LNCaP clone FGC (cell line): Measurements from ENCODE around the gene CDC14B.
A peak's percentile ranks its signal among the peaks of the same experiment; 100 is the strongest.

Source experiments
- DNase-seq: peaks from one replicate; pipeline ENCODE4 v3.0.0-alpha.2; 2011; ENCODE audit warnings: low read depth
- H3K4me3 ChIP-seq: 2 replicates; pipeline ENCODE4 v1.5.1; 2011; ENCODE audit warnings: mild to moderate bottlenecking, low read depth, low read length, control low read depth
- CTCF ChIP-seq: IDR thresholded peaks from 2 replicates; pipeline ENCODE4 v1.5.1; 2012; ENCODE audit warnings: mild to moderate bottlenecking; ENCODE audit not compliant: control insufficient read depth, insufficient read depth; ENCODE audit errors: extremely low read depth

CDC14B gene

GRCh38 chr9:96492993-96493531 is 126.6 kb downstream of the CDC14B start:
- H3K4me3 ChIP-seq: no peak overlapping the region
- no peak for TF ChIP-seq CTCF
- no peak for DNase-seq

- TF ChIP-seq CTCF: no peak
- H3K4me3 ChIP-seq: no peak overlapping the region
- DNase-seq: no peak
These were observed 127.6 kb downstream of the CDC14B start for GRCh38 chr9:96491880-96492525.

DNA sequence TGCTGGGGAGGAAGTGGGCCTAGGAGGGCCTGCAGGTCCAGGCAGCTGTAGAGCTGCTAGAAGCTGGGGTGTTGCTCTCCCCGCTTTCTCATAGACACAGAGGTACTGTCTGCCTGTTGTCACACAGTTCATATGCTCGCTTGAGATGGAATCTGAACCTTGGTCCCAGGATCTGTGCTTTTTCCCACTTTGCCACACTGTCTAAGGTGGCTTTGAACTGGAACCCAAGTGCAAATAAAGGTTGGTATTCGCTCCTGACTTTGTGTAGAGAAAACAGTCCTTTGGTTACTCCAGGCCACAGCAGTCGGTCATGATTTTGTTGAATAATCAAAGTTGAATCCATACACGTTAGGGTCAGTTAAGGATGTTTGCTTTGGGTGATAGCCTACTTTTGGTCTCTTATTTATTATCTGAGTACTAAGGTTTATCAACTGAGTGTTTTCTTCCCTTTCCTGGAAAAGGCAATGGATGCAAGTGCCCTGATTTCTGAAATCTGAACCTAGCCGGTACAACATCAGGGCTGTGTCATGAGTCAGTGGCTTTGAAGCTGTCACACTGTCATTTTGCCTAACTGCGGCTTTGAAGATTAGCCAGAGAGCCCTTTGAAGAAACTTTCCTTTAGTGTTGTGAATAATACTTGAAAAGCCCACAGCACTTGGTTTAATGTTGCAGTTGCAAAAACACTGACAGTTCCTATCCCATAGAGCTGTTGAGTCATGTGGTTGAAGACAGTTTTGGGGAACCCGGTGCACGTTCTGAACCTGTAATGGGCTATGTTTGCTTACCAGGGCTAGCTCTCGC is 128.4 kb downstream of the CDC14B start:
- H3K4me3 ChIP-seq: no peak overlapping the region
- no peak for TF ChIP-seq CTCF
- peak; percentile 32 for DNase-seq

- TF ChIP-seq CTCF: no peak
- no peak overlapping the region for H3K4me3 ChIP-seq
- DNase-seq: no peak
These were observed 129.0 kb downstream of the CDC14B start for GRCh38 chr9:96490534-96491078.

GRCh38 chr9:96489482-96489979 is 130.1 kb downstream of the CDC14B start:
- no peak for DNase-seq
- no peak for TF ChIP-seq CTCF
- H3K4me3 ChIP-seq: no peak overlapping the region

DNA sequence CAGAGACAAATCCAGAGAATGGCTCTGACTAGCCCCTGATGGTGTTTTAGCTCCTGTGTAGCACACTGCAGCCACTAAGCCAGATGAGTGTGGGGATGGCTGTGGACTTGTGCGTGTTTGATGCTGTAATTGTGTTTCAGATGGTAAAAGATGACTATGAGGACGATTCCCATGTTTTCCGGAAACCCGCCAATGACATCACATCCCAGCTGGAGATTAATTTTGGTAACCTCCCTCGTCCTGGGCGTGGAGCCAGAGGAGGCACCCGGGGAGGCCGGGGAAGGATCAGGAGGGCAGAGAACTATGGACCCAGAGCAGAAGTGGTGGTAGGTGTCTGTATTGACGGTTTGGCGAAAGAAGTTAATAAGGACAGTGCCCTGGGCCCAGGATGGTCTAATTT is 131.7 kb downstream of the CDC14B start:
- H3K4me3 ChIP-seq: no peak overlapping the region
- TF ChIP-seq CTCF: no peak
- DNase-seq: no peak
